ENCODE data around the gene MCC.

MCC gene

DNA sequence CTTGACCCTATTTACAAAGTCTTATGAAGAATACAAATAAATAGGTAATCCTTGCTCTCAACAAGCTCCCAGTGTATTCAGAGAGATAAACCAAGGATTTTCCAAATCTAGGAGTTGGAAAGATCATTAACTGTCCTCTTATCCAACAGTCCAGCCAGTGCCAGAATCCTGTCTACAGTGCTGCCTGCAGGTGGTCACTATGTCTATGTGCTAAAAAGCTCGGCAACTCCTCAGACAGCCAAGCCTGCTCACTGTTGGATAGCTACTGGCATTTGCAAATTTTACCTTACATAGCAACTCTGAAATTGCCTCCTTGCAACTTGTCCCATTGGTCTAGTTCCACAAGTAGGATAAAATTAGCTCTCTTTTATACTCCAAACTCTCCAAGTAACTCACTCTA, 324.2 kb downstream of the MCC start:
- no peak for DNase-seq

DNA sequence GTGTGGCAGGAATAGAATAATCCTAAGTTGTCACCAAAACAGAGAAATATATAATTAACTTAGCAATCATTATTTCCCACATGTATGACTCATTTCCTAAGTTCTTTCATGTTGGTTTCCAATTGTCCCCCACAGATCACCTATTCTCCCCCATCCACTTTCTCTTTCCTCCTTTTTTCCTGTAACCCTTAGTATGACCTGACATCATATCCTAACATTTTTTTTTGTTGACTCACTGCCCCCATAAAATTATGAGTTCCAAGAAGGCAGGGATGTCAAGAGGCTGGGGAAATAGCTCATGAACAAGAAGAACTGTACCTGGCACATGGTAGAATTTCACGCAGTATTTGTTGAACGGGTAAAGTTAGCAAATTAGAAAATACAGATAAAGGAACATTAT, 324.9 kb downstream of the MCC start:
- no peak for DNase-seq

DNA sequence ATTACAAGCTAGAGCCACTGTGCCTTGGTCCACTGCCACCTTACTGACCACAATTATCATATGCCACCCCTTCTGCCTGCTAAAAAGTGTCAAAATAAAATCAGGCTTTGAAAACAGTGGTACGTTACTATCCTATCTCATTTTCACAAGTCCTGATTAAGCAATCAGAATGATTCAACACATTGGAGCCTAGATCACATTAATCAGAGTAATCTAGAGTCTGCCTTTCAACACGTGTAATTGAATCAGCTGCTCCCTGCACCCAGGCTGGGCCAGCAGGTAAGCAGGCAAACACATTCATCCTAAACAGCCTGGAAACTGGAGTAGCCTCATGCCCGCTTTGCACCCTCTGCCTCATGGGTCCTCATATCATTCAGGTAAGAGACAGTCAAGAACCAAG, 325.5 kb downstream of the MCC start:
- no peak for DNase-seq

DNA sequence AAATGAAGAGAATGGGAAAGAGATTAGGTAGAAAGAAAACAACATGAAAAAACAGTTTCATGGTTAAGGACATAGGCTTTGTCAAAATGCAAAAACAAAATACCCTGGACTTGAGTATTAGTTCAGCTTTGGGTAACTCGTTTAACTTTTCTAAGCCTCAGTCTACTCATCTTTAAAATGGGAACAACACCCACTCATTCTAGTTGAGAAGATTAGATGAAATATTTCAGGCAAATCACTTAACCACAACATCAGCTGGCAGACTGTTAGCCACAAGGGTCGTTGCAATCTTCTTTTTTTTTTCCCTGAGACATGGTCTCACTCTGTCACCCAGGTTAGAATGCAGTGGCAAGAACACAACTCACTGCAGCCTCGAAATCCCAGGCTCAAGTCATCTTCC, 326.0 kb downstream of the MCC start:
- no peak for DNase-seq

DNA sequence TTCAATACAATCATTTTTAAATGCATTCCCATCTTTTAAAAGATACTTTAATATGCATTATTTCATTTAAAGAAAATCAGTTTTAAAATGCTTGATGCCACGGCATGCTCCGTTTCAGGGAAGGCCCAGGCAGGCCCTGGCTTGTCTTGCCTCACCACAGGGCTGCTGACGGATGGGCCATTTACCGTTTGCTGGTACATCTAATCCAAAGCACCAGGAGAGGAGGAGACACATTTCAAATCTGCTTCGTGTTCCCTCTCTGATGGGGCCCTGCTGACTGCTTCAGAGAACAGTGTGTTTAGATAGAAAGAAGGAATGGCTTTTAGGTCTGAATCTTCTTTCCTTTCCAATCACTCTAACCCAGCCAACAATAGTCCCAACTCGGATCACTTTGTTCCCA, 326.4 kb downstream of the MCC start:
- DNase-seq: no peak

DNA sequence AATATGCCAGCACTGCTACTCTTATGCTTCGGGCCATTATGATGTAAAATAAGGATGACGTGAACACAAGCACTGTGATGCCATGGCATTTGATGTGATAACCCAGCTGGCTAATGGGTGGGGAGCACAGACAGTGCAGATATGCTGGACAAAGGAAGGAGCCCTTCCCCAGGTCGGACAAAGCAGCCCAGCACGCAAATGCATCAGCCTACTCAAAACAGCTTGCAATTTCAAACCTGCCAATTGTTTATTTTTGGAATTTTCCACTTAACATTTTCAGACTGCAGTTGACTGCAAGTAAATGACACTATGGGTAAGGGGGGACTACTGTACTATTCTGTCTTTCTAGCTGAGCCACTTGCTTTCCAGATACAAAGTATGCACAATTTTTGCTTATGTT, 330.4 kb downstream of the MCC start:
- DNase-seq: no peak

DNA sequence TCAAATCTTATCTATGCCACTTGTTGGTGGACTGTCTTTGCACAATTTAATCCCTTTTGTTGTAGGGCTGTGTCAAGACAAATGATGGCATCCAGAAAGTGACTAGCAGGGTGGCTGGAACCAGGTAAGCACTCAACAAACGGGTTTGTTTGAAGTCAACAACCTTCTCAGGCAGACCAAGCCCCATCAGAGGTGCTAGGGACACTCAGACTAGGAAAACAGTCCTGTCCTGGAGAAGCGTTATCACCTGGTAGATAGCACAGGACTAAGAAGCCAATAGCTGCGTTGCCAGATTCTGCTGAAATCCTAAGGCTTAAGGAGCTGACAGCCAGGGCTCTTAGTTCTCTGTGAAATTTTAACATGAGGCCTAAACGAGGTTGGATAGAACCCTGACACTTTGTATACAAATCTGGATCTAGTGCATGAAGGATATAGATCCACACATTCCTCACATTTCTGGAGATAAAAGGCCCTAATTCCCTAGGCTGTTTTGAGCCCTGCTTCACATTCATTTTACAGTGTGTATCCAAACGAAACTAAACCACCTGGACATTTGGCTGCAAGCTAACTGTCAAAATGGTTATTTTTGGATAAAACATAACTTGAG, 331.9 kb downstream of the MCC start:
- no peak for DNase-seq

DNA sequence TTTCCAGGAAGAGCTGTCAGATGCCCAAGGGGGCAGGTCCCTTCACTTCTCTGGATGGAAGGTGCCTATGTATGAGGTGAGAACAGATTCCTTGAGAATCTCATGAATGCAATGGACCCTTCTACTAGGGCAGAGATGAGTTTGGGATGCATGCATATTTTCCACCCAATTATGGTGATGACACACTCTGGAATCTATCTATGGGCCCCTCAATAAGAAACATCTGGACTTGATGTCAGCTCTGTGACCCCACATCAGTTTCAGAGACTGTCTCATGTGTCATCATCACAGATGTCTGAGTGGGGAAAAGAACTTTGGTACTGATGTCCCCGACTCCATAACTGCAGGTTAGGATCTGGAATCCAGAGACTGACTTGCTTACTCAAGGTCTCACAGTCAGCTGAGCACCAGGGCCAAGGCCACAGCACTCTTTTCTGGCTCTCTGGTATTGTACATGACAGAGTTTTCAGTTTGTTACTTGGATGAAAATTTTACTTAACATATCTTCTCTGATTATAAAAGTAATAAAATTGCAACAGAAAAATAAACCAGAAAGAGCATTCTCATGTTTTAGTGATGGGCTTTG, 334.6 kb downstream of the MCC start:
- DNase-seq: no peak

DNA sequence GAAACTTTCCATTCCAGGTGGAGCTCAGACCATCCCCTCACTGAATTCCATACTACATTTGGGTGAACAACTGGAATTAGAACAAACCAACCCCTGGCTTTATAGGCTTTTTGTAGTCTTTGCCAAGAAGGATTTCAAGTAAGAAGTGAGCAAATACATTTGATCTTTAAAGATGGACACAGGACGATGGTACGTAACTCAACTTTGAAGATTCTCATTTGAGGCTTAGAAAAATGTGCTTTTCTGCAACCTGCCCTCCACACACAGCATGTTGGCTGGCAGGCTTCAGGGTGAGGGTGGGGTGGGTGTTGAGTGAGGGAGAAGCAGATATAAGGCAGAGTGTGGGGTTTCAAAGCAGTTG, 335.9 kb downstream of the MCC start:
- no peak for DNase-seq

DNA sequence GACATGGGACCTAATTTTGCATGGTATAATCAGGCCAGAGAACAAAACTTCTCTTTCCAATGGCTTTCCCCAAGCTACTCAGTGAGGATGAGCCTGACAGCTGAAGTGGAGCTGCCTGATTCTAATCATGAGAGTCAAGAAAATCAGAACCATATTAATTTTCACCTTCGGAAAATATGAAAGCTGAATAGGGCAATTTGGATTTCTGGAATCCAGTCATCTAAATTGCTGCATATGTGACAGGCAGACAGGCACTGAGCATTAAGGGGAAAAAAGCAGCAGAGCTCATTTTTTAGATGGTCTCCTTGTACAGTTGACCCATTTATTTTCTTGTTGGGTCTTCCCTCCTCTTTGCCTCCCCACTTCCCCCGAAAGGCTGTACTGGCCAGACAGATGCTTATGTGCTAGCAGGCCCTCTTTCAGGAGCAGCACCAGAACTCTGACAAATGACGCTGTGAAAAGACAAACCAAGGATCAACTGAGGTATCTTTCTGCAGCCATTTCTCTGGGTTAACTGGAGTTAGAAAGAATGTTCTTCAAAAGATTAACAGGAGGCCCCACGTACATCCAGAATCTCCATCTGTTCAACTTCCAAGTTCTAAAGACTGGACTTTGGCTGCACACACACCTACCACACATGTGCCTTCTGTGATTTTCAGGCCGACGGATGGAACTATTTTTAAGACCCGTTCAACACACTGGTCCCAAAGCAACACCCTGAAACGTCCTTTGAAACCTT, 336.4 kb downstream of the MCC start:
- no peak for DNase-seq

DNA sequence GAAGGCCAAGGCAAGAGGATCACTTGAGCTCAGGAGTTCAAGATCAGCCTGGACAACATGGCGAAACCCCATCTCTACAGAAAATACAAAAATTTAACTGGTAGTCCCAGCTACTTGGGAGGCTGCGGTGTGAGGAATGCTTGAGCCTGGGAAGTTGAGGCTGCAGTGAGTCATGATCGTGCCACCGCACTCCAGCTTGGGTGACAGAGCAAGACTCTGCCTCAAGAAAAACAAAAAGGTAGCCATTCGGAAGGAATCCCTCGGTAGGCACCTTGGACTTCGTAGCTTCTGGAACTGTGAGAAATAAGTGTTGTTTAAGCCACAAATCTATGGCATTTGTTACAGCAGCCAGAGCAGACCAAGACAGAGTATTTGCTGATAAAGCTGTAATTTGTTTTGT, 337.4 kb downstream of the MCC start:
- no peak for DNase-seq

DNA sequence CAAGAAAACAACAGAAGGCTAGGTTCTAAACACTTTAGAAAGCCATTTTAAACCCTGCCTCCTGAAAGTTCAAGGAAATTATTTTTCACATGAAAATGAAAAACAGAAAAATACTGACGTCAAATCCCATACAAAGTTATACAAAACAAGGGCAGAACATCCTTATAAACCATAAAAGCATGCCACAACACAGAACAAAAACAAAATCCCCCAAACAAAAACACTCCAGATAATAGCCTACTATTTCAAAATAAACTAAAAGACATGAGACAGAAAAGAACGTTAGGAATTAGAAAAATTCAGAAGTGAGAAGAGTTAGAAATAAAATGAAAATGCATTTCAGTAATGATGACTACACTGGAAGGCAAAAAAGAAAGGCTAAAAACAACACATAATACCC, 338.0 kb downstream of the MCC start:
- DNase-seq: no peak

DNA sequence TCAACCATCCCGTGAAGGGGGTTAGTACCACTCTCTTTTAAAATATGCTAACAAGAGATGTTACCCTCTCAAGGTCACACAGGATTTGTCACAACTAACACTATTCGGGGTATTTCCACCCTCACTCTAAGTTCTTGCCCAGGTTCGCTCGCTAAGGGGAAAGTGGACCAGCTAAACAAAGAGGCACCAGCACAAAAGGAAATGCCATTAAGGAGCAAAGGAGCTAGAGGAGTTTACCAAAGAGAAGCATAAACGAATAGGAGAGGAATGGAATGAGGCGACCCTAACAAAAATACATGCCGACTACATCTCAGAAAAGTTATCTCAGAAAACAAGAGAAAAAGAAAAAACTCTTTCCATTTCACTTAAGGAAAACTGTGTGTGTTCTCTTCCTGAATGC, 340.7 kb downstream of the MCC start:
- DNase-seq: no peak

DNA sequence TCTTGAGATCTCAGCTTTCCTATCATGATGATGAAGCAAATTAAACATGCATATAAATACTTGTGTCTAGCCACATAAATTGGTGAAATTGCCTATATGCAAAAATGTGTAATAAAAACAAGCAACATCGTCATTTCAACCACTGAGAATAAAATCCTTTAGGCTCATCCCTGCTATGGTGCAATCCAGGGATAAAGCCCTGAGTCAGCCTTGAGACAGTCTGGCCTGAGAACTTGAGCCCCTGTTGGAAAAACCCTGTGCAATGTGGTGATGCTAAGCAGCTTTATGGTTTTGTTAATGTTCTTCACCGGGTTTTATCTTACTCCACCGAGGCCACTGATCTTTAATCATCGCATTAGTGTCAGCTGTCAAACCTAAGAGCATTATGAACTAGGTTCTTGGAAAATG, 341.1 kb downstream of the MCC start:
- no peak for DNase-seq

DNA sequence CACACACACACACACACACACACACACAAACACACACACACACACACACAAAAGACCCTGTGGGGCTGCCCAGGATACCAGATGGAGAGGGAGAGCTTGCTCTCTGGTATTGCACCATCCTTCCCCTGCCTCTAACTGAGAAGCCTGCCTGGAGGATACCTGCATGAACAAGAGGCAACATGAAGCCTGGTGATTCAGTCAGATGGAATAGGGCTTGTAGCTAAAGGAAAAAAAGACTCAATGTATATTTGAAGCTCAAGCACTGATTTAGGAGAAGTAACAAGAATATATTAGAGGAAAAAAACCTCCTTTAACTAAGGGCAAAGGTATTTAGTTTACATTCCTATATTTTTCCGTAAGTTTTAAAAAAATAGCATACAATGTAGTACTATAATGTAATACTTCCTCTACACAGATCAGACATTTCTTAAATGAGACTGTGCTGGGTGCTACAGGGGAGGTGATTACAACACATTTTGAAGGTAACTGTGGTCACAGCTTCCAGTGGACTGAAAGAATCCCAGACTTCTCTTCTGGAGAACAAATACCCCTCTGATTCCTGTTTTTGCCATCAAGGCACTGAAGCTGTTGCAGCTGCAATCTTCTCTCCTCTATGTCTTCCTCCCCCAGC, 342.4 kb downstream of the MCC start:
- DNase-seq: no peak

DNA sequence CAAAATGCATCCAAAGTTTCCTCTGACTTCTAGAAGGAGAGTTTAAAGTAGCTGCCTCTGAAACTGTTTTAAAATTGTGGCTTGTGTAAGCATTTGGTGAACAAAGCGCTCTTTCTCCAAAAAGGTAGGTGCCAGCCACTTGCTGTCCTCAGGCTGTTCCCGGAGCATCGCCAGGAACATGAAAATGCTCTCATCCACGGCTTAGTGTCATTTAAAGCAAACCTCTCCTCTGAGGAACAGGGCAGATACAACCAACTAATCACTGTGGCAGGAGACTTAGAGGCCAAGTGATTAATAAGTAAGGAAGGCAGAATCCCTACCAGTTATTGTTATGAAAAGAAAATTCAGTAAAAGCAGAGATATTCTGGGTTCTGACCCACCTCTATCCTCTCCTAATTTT, 346.1 kb downstream of the MCC start:
- no peak for DNase-seq

DNA sequence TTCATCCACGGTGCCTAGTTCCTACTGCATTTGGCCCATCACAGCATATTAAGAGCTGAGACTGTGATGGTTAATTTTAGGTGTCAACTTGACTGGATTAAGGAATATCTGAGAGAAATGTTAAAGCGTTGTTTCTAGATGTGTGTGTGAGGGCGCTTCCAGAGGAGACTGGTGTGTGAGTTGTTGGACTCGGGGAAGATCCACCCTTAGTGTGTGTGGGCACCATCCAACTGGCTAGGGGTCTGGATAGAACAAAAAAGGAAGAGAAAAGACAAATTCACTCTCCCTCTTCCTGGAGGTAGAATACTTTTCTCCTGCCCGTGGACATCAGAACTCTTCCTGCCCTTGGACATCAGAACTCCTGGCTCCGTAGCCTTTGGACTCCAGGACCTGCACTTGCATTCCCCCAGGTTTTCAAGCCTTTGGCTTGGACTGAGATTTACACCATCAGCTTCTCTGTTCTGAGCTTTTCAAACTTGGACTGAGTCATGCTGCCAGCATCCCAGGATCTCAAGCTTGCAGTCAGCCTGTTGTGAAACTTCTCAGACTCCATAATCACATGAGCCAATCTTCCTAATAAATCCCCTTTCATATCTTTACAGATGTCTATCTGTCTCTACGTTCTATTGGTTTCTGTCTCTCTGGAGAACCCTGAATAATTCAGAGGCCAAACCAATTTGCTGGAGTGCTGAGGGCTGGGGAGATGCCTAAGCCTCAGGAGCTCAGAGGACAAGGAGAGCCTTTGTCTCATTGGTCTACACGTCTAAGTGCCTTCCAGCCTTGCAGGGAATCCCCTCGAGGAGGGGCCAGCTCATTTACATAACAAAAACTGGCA, 347.2 kb downstream of the MCC start:
- no peak for DNase-seq

DNA sequence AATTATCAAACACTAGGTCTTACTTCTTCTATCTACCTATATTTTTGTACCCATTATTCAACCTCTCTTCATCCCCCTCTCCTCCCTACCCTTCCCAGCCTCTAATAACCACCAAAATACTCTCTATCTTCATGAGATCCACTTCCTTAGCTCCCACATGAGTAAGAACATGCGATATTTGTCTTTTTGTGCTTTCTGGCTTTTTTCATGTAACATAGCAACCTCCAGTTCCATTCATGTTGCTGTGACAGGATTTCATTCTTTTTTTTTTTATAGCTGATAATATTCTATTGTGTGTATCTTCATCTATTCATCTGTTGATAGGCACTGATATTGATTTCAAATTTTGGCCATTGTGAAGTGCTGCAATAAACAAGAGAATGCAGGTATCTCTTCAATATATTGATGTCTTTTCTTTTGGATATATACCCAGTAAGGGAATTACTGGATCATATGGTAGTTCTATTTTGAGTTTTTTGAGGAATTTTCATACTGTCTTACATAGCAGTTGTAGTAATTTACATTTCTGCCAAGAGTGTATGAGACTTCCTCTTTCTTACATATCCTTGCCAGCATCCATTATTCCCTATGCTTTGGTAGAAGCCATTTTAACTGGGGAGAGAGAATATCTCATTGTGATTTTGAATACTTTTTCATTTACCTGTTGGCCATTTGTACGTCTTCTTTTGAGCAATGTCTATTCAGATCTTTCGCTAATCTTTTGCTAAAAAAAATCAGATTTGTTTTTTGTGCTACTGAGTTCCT, 354.9 kb downstream of the MCC start:
- DNase-seq: no peak

DNA sequence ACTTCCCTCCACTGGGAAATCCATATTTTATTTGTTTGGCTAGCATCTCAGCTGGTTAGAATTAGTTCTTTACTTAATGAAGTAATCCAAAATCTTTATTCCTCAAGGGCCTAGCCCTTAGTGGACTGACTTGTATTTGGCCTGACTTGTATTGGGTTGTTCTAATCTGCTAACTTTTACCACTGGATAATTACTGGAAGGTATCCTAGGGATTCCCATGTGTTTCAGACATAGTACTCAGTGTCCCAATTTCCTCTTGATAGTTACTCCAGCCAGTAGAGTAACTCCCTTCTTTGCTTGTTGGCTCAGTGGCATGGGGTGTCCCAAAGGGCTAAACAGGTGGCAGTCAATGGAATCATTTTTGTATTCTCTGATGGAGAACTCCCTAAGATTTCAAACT, 355.7 kb downstream of the MCC start:
- DNase-seq: no peak

DNA sequence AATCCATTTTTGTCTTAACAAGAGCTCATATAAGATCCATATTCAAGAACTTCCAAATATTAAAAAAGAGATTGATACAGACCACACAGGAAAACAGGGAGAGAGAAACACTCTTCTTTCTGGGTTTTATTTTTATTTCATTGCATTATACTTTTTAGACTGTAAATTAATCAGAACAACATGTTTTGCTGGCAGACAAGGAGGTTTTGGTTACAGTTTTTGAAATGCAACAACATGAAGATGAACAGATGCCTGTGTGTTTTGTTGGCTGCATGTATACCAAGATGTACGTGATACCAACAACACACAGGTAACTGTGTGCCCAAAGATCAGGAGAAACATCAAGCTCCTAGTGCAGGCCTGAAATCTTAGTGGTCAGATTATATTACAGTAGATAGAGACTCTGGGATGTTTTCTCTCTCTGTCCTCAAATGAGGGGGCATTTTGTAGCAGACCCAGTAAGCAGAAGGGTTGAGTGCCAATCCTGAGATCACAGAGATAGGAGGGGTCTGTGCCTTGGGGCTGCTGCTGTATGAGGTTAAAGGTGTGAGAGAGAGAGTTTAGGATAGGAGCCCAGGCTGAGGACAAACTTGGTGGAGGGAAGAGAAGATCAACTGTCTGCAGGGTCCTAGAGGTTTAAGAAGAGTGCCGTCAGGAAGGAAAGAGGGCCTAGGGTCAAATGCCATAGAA, 359.5 kb downstream of the MCC start:
- DNase-seq: no peak

DNA sequence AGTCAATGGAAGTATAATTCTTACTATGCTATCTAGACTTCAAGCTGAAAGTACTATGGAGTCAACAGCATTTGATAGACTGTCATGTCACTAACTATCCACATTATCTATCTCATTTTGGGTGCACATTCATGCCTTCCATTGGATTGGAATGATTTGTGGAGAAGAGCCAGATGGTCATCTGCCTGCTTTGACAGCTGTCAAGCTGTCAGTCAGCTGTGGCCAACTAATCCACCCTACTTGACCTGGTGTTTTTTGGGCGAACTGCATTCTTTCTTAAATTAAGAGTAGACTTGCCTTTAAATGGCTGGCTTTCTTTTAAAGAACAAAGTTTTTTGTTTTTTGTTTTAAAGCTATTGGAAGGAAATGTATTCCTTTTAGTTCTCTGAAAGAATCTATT, 360.2 kb downstream of the MCC start:
- DNase-seq: no peak

DNA sequence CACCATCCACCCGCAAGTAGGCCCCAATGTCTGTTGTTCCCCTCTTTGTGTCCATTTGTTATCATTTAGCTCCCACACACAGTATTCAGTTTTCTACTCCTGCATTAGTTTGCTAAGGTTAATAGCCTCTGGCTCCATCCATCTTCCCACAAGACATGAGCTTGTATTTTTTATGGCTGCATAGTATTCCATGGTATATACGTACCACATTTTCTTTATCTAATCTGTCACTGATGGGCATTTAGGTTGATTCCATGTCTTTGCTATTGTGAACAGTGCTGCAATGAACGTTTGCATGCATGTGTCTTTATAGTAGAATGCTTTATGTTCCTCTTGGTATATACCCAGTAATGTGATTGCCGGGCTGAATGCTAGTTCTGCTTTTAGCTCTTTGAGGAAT, 361.2 kb downstream of the MCC start:
- no peak for DNase-seq
